HG03108 (cell line): ENCODE results near the gene HHEX.

Experiments
- ATAC-seq: cut with Tn5 transposase; IDR thresholded peaks from one replicate; pipeline ENCODE4 v1.9.1; 2021; ENCODE audit warnings: moderate library complexity; ENCODE audit not compliant: unreplicated experiment

HHEX gene

GRCh38 chr10:92692697-92693533 lies 3.2 kb downstream of the HHEX start:
- ATAC-seq: no peak

DNA sequence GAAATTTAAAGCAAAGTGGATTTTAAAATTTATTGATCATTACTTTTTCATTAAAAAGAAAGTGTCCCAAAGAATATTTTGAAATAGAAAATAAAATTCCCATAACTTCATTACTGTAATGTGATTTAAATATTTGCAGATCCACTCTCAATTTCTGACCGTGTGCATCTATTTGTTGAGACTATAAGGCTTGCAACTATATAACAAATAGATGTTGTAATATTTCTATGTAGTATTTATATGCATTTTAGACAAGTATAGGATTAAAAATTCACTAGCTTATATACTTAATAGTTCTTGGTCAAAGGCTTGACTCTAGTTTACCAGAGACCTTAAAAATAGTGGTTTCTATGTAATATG lies 3.8 kb downstream of the HHEX start:
- ATAC-seq: no peak

DNA sequence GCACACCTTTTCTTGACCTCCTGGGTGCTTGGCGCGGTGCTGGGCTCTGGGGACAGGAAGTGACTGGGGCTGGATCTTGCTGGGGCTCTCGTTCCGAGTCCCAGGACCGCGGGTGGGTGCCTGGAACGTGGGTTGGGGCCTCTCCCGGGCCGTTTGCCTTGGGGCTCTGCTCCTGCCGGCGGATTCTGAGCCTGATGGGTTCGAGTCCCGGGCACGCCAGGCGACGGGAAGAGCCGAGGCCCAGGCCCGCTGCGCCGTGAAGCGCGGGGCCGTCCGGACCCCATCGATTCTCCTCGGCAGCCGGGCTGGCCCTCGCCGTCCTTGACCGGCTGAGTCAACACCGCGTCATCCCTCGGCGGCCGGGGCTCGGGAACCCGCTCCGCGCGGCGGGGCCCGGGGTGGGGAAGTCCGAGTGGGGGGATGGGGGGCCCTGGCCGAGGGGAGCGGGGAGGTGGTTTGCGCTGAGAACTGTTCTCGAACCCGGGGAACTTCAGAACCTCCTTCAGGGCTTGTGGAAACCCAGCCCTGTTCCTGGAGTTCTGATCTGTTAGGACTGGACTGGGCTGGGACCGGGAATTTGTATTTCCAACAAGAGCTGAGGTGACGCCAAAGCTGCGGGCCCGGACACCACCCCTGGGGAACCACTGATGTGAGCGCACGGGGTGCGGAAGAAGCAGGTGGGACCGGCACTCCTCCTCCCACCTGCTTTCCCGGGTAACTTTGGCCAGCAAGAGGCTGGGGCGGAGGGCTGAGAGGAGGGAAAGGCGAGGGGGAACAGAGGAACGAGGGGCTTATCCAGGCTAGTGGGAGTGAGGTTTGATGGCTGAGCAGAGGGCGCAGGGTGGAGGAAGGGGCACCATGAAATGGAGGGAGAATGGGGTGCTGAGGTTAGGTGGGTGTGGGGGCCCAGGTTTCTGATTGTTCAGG lies 6.2 kb downstream of the HHEX start:
- no peak for ATAC-seq

DNA sequence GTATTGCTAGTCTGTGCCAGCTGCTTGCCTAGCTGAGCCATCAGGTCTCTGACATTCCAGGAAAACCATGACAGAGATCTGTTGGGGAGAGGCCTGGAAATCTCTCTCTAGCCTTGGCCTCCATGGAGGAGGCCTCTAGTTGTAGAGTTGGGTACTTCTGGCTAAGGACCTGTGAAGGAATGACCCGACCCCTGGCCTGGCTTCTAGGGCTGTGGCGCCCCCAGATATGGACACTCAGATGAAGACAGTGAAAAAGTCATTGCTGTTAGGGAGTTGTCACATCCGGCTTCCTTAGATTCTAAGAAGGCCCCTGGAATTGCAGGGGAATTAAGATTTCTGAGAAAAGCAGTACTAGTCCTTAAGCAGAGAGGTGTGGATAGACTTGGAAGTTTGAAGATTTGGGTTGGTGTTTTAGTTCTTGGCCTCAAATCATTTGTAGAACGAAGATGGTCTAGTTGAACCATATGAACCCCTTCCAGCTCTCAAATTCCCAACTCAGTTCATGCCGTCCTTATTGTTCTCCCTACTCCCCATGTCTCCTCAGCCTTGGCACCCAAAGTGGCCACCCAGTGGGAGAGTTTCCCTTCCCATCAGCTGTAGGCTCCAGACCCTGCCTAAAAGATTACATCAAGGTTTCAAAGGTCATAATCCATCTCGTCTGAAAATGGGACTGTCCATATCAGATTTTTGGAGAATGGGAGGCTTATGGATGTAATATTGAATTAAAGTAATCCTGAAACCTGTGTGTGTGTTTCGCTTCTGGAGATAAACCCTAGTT lies 7.0 kb downstream of the HHEX start:
- ATAC-seq: no peak

DNA sequence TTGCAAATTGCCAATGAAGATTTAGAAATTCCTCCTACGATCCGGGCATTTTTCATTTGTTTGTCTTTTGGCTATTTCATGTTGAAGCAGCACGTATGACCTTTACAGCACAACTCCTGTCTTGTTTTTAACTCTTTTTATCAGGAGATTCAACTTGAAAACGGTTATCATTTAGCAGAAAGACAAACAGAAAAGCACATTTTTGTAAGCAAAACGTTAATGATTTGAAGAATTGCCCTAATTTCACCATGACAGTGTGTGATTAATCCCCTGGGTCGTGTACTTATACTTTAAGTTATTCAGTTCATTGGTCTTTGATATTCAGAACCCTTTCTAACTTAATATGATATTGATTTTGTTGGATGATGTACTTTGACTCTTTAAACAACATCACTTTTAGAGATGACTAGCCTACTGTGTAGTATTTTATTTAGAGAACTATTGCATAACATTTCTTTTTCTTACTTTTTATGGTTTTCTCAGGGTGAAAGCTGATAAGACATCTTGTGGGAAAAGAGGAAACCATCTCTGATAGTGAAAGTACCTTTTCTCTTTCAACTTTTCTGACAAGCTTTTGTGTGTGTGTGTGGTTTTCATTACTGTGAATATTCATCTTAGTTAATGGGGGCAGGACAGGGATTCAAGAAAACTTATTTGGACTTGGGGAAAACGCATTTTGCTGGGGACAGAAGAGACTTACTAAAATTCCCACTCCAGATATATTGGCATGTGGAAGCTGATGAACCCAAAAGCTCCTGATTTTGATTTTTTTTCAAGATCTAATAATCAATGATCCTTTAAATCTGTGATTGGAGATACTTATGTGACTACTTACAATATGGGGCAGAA lies 8.1 kb downstream of the HHEX start:
- ATAC-seq: no peak

DNA sequence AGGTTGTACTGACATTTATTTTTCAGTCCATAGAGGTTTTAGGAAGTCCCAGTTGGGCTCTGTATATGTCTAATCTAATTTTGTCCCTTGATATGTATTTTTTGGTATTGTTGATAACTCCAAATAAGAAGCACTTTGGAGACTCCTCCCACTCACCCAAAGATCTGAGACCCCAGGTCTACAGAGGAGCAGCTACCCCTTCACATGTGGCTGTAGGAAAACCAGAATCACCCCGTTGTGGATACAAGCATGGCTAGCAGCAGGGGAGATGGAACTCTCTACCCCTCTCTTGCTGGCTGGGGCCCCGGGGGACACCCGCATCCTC lies 9.4 kb downstream of the HHEX start:
- ATAC-seq: no peak

DNA sequence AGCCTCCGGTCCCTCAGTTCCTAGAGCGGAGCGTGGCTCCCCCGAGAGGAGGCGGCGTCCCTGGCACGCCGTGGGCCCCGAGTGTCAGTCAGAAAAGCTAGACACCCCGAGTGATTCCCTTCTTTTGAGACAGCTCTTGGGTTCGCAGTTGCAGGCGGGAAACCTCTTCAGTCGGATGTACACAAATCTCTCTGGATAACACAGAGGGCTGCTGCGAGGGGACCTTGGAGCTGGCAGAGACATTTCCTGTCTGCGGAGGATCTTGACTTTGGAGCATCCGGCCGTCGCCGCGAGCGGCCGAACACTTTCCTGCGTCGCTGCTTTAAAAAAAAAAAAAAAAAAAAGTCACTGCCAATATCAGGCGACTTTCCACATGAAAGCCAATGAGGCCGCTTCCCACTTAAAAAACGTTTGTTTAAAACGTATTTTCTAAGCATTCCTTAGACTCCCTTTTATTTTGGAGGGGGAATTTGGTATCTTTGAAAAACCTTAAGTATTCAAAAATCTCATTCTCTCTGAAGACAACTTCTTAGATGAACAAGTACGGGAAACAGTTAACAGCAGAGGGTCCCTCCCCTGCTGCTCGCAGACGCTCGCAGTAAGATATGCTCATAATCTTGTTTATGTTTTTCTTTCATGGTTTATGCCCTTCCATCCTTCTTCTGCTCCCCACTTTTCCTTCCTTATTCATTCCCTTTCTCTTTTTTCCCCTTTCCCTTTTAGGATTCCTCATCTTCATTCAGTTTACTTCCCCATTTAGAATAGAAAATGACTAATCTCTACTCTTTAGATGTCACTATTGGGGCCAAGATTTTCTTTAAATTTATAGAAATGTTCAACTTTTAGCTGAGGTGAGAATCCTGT lies 10.0 kb downstream of the HHEX start:
- no peak for ATAC-seq

DNA sequence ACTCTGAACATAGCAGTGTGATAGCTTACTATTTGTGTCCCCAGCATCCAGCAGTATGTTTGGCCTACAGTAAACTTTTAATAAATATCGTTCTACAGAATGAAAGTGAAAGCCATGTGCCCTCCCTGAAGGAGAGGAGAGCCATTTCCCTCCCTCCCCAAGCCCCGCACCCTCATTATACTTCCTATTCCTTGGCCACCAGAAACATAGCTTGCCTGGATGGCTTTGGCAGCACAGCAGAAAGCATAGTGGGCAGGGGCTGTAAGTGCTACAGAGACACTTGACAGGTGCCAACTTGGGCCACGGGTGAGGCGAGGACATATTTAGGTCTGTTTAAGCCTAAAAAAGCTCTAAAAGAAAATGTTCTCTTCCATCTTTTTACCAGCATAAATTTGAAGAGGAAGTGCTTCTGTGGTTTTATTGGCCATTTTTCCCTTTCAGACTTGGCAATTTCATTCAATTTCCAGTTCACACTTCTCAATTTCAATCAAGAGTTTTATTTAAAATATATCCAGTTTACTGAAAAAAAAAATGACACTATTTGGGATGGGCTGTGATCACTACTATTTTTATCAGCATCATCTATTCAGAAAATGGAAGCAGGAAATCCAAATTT lies 12.7 kb downstream of the HHEX start:
- ATAC-seq: no peak

- no peak for ATAC-seq
Measured at GRCh38 chr10:92712016-92712889, 22.5 kb downstream of the HHEX start.

GRCh38 chr10:92714152-92714845 lies 24.5 kb downstream of the HHEX start:
- no peak for ATAC-seq

- ATAC-seq: no peak
Measured at GRCh38 chr10:92714872-92715271, 25.1 kb downstream of the HHEX start.

DNA sequence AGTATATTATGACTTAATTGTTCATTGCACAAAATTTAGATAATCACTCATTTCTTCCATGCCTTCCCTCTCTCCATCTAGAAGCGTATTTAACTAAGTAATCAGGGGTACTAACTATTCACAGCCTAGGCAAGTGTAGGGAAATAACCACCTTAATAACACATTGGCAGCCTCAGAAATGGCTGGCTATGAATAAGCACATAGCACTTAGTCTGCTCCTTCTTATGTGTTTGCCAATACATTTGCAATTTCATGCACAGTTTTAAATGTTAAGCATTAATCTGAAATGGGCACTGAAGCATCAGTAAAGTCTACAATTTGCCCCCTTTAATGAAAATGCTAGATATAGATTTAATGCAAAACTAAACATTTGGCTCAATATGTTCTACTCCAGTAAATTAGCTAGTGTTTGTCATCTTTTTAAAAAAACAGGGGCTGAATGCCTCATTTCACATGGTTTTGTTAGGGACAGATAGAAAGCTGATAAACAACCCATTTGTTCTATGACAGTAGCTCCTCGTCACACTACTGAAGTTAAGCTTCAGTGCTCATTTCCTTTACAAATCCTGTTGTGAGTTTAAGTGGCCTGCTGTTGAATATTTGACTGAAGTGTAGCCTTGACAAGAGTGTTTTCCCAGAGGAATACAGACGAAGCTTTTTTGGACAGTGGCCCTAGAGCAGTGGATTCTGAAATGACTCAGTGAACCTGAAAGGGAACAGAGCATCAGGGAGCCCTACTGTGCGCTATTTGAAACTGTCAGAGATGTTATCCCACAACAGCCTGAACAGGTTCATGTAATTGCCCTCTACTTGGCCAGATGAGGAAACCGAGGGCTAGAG lies 30.5 kb downstream of the HHEX start:
- no peak for ATAC-seq

GRCh38 chr10:92720831-92721165 lies 31.0 kb downstream of the HHEX start:
- ATAC-seq: no peak

DNA sequence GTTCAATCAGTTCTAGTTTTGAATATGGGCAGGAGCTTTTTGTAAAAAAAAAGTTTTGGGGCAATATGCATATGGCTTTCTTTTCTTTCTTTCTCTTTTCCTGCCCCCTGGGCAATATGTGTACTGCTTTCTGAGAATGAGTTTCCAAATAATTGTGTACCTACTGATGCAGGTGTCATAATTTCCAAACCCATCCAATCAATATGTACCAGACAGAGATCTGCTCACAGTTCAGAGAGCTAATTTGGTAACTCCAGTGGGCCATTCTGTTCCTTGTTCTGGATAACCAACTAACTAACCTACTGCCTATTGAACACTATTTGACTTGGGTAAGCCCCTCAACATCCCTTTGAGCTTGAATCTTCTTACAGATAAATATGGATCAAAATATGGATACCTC lies 32.6 kb downstream of the HHEX start:
- ATAC-seq: no peak

GRCh38 chr10:92727141-92727540 lies 37.4 kb downstream of the HHEX start:
- ATAC-seq: no peak

DNA sequence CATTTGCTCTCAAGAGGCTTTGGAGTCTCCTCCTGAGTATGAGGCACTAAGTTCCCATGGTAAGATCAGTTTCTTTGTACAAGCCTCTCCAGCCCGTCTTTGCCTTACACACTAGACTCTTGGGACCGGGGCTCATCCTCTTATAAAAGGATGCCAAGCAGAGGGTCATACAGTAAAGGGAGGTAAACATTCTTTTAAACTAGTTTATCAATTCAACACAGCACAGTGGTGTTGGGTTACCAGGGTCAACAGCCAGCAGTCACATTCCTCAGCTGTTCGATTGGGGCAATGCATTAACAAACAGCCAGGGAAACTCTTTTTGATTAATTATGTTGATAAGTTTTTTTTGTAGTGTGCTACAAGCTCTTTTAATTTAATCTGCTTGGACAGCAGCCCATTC lies 37.8 kb downstream of the HHEX start:
- ATAC-seq: no peak

- peak; percentile 96 for ATAC-seq
Measured at GRCh38 chr10:92729886-92730285, 40.1 kb downstream of the HHEX start.
